ENCODE results near the gene KDM6A.

GRCh38 chrX:45142185-45142584 lies 269.2 kb downstream of the KDM6A start:
- TF ChIP-seq GABPA (IDR thresholded peaks at IDR 0.05; ENCODE audit: low read depth): no peak
- no peak for TF ChIP-seq CHD2 (IDR thresholded peaks at IDR 0.05; ENCODE audit: low read length, partially characterized antibody)
- TF ChIP-seq, protein P1, sequence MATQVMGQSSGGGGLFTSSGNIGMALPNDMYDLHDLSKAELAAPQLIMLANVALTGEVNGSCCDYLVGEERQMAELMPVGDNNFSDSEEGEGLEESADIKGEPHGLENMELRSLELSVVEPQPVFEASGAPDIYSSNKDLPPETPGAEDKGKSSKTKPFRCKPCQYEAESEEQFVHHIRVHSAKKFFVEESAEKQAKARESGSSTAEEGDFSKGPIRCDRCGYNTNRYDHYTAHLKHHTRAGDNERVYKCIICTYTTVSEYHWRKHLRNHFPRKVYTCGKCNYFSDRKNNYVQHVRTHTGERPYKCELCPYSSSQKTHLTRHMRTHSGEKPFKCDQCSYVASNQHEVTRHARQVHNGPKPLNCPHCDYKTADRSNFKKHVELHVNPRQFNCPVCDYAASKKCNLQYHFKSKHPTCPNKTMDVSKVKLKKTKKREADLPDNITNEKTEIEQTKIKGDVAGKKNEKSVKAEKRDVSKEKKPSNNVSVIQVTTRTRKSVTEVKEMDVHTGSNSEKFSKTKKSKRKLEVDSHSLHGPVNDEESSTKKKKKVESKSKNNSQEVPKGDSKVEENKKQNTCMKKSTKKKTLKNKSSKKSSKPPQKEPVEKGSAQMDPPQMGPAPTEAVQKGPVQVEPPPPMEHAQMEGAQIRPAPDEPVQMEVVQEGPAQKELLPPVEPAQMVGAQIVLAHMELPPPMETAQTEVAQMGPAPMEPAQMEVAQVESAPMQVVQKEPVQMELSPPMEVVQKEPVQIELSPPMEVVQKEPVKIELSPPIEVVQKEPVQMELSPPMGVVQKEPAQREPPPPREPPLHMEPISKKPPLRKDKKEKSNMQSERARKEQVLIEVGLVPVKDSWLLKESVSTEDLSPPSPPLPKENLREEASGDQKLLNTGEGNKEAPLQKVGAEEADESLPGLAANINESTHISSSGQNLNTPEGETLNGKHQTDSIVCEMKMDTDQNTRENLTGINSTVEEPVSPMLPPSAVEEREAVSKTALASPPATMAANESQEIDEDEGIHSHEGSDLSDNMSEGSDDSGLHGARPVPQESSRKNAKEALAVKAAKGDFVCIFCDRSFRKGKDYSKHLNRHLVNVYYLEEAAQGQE (IDR thresholded peaks at IDR 0.05; ENCODE audit: low read depth, low read length): no peak
- TF ChIP-seq, protein P2, sequence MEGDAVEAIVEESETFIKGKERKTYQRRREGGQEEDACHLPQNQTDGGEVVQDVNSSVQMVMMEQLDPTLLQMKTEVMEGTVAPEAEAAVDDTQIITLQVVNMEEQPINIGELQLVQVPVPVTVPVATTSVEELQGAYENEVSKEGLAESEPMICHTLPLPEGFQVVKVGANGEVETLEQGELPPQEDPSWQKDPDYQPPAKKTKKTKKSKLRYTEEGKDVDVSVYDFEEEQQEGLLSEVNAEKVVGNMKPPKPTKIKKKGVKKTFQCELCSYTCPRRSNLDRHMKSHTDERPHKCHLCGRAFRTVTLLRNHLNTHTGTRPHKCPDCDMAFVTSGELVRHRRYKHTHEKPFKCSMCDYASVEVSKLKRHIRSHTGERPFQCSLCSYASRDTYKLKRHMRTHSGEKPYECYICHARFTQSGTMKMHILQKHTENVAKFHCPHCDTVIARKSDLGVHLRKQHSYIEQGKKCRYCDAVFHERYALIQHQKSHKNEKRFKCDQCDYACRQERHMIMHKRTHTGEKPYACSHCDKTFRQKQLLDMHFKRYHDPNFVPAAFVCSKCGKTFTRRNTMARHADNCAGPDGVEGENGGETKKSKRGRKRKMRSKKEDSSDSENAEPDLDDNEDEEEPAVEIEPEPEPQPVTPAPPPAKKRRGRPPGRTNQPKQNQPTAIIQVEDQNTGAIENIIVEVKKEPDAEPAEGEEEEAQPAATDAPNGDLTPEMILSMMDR (IDR thresholded peaks at IDR 0.05): no peak
- no peak for TF ChIP-seq RAD21 (IDR thresholded peaks at IDR 0.05; ENCODE audit: low read length)
- no peak for TF ChIP-seq EP300 (IDR thresholded peaks at IDR 0.05; ENCODE audit: borderline replicate concordance in 1 of 2, low read depth in 1 of 2, low read length in 1 of 2)
